PC-3 (cell line): ENCODE data around the gene TNFSF11. TPM values are rescaled to one million over a fixed set of nuclear protein-coding genes. Genes with fewer than 3 reads are reported as not detected.
"Not testable (repeated sequence)": the region's sequence is repeated elsewhere in the genome, so short reads cannot be mapped to it uniquely, and the experiment has no call there.

ENCODE experiments used
- ATAC-seq: fragments of 200-7000 bp; cut with Tn5 transposase; 2 replicates; pipeline ENCODE4 v1.9.1; 2020; ENCODE audit warnings: mild to moderate bottlenecking, moderate library complexity
- BruUV-seq: library from RNA; stranded (reverse); fragments of 400-500 nt; replicated peaks from 2 replicates; lab custom pipeline; 2021; lab: Mats Ljungman, UMichigan
- CTCF ChIA-PET: fragments of 300-600 bp; sonication (Branson Sonifier 250); formaldehyde crosslinking; loops from one replicate; lab custom pipeline; 2022; ENCODE audit warnings: antibody characterized with exemption; lab: Charles Lee
- POLR2A ChIA-PET: fragments of 300-600 bp; sonication (Branson Sonifier 250); formaldehyde crosslinking; loops from one replicate; lab custom pipeline; 2022; ENCODE audit warnings: antibody characterized with exemption; ENCODE audit not compliant: unreplicated experiment; lab: Charles Lee
- DNase-seq: peaks from one replicate; pipeline ENCODE4 v3.0.0-alpha.2; 2015
- H2AFZ ChIP-seq: fragments of 300-600 bp; sonication (generic); 2 replicates; pipeline ENCODE4 v1.6.0; 2016; ENCODE audit warnings: antibody characterized with exemption, low read length
- H3F3A ChIP-seq: fragments of 300-600 bp; sonication (generic); one replicate; pipeline ENCODE4 v1.6.0; 2017; ENCODE audit warnings: antibody characterized with exemption, low read length, control low read depth, mild to moderate bottlenecking; ENCODE audit not compliant: unreplicated experiment
- H3K27ac ChIP-seq: fragments of 300-600 bp; sonication (generic); 2 replicates; pipeline ENCODE4 v1.5.1; 2016; ENCODE audit warnings: mild to moderate bottlenecking, low read length
- H3K27me3 ChIP-seq: fragments of 300-600 bp; sonication (generic); 2 replicates; pipeline ENCODE4 v1.6.1; 2016; ENCODE audit warnings: low read length, mixed read lengths
- H3K36me3 ChIP-seq: fragments of 300-600 bp; sonication (generic); 2 replicates; pipeline ENCODE4 v1.6.1; 2016; ENCODE audit warnings: low read depth, mixed run types, low read length, mixed read lengths
- H3K4me1 ChIP-seq: fragments of 300-600 bp; sonication (generic); 2 replicates; pipeline ENCODE4 v1.5.1; 2016; ENCODE audit warnings: low read length; ENCODE audit not compliant: insufficient read depth
- H3K4me2 ChIP-seq: fragments of 300-600 bp; sonication (generic); 2 replicates; pipeline ENCODE4 v1.6.0; 2016; ENCODE audit warnings: low read length
- H3K4me3 ChIP-seq: fragments of 300-600 bp; sonication (generic); 2 replicates; pipeline ENCODE4 v1.5.1; 2016; ENCODE audit warnings: mild to moderate bottlenecking, low read length, mixed read lengths
- H3K79me2 ChIP-seq: fragments of 300-600 bp; sonication (generic); 2 replicates; pipeline ENCODE4 v1.6.1; 2017; ENCODE audit warnings: low read length, mixed read lengths
- H3K9ac ChIP-seq: fragments of 300-600 bp; sonication (generic); 2 replicates; pipeline ENCODE4 v1.6.0; 2016; ENCODE audit warnings: mild to moderate bottlenecking, low read length
- H3K9me2 ChIP-seq: fragments of 300-600 bp; sonication (generic); replicated peaks from 2 replicates; pipeline ENCODE4 v1.6.1; 2016; ENCODE audit warnings: mixed run types, low read length, mixed read lengths
- H3K9me3 ChIP-seq: fragments of 300-600 bp; sonication (generic); 2 replicates; pipeline ENCODE4 v1.6.1; 2016; ENCODE audit warnings: low read length, mixed read lengths
- H4K20me1 ChIP-seq: fragments of 300-600 bp; sonication (generic); 2 replicates; pipeline ENCODE4 v1.6.1; 2016; ENCODE audit warnings: low read length, mixed read lengths
- EZH2 ChIP-seq: fragments of 300-600 bp; sonication (generic); IDR thresholded peaks from one replicate; pipeline ENCODE4 v1.6.1; 2017; ENCODE audit warnings: antibody characterized with exemption, mild to moderate bottlenecking, low read length; ENCODE audit not compliant: unreplicated experiment
- EZH2phosphoT487 ChIP-seq: fragments of 300-600 bp; sonication (generic); IDR thresholded peaks from 2 replicates; pipeline ENCODE4 v1.6.1; 2018; ENCODE audit warnings: mild to moderate bottlenecking, antibody characterized with exemption, low read length, borderline replicate concordance
- intact Hi-C: fragments of 100-400 bp; cut with micrococcal nuclease; formaldehyde crosslinking; loops from 2 replicates; pipeline ENCODE4 v1.9.0; 2023
- total RNA-seq: library from RNA; depleted of rRNA; stranded (reverse); fragments of >200 nt; gene quantifications from 2 replicates; pipeline ENCODE4 v1.2.3, GENCODE V29; 2014
- TF ChIP-seq, protein P1 (sequence below): fragments of 300-600 bp; sonication (generic); conservative IDR thresholded peaks from 2 replicates; pipeline ENCODE4 v1.5.1; 2017; ENCODE audit warnings: antibody characterized with exemption, low read depth, mild to moderate bottlenecking, low read length

Gene TNFSF11
- total RNA-seq, 1 experiment from 2014 or later = not detected

DNA sequence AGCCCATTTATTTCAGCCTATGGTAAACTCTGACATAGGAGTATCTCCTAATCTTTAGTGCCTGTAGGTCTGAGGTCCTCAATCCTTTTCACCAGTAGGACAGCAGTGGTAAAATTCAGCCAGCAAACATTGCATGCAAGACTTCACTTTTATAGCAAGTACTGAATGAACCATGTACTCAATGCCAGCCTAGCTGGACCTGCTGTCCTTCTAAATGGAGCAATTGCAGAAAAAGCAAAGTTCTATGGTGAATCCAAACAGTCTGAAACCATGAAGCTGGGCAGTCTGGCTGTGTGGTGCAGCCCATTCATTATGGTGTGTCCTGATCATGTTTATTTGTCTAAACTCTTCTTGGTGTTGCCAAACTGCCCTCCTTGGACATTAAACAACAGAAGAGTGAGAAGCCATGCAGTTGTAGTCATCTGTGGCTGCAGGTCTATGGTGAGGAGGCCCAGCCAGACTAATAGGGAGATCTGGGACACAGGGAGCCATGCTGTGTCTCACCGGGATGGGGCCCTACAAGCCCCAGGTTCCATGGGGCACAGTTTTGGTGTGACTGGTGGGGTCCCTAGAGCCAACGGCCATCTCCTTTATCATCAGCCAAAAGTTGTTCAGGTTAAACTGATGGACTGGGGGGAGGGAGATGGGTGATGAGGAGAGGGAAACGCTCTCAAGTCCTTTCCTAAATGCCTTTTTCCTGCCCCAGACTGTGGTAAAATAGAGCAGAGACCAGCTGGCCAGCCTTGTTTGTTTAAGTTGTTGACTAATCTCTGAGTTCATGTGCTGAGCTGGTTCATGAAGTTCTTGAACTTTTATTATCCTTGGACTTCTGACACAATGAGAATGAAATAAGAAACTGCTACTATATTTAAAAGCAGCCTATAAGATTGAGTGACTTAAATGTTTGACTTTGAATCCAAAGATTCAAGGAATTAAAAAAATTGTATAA, 20.6 kb upstream of the TNFSF11 start:
- Histone ChIP-seq H3K4me2 (peak overlapping the region; percentile 69), H3K9me2 (no peaks in the 10 kb centered on the region), H3K79me2 (no peaks in the 10 kb centered on the region), H2AFZ (no peak overlapping the region), H3F3A (peaks cover 4% of the 10 kb centered on the region), H3K9ac (no peak overlapping the region), H3K9me3 (no peaks in the 10 kb centered on the region), H3K27me3 (no peaks in the 10 kb centered on the region), H3K4me3 (no peak overlapping the region), H3K27ac (peak overlapping the region; percentile 59), H3K36me3 (no peaks in the 10 kb centered on the region), H4K20me1 (no peaks in the 10 kb centered on the region), H3K4me1 (peaks cover 22% of the 10 kb centered on the region)
- TF ChIP-seq EZH2phosphoT487 = no peak
- intact Hi-C loops = loop anchor here (2.0 kb wide), 1 partner anchor 15 kb away; no protein-coding TSS in a partner anchor
- DNase-seq = peak; percentile 76
- CTCF ChIA-PET = no interaction called here
- POLR2A ChIA-PET = no interaction called here
- ATAC-seq = peak; percentile 98
- no TSS peak for BruUV-seq

DNA sequence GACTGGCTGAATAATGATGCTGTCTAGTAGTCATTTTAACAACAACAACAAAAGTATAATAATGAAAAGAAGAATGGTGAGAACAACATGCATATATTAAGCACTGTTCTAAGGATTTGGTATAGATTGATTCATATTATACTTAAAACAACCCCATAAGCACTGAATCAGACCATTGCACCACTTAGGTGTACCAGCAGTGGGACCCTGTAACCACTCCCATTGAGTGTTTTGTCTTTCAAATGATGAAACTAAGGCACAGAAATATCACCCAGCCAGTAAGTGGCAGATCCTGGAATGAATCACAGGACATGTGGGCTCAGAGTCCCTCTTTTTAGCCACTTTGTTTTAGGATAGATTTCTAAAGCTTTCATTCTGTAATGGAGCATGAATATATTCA, 14.9 kb upstream of the TNFSF11 start:
- intact Hi-C loops = loop anchor here (2.0 kb wide), 1 partner anchor 174 kb away; no protein-coding TSS in a partner anchor

DNA sequence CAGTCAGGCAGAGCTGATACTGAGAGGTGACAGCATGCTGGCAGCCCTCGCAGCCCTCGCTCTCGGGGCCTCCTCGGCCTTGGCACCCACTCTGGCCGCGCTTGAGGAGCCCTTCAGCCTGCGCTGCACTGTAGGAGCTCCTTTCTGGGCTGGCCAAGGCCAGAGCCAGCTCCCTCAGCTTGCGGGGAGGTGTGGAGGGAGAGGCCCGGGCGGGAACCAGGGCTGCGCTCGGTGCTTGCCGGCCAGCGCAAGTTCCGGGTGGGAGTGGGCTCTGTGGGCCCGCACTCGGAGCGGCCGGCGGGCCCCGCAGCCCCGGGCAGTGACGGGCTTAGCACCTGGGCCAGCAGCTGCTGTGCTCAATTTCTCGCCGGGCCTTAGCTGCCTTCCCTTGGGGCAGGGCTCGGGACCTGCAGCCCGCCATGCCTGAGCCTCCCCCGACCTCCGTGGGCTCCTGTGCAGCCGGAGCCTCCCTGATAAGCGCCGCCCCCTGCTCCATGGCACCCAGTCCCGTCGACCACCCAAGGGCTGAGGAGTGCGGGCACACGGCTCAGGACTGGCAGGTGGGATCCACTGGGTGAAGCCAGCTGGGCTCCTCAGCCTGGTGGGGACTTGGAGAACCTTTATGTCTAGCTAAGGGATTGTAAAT, 14.3 kb upstream of the TNFSF11 start:
- H3K36me3 ChIP-seq, H4K20me1 ChIP-seq, H3K9me2 ChIP-seq, H3K27ac ChIP-seq, H3K4me2 ChIP-seq, BruUV-seq, H3K27me3 ChIP-seq, ATAC-seq, POLR2A ChIA-PET, H2AFZ ChIP-seq, H3K4me3 ChIP-seq, H3K9ac ChIP-seq, DNase-seq, H3K9me3 ChIP-seq, H3K79me2 ChIP-seq, H3K4me1 ChIP-seq, H3F3A ChIP-seq, CTCF ChIA-PET: not testable (repeated sequence)
- intact Hi-C loops = loop anchor here (2.0 kb wide), 1 partner anchor 175 kb away; no protein-coding TSS in a partner anchor

More for the DNA sequence above, 14.9 kb upstream of the TNFSF11 start:
- TF ChIP-seq, protein P1, sequence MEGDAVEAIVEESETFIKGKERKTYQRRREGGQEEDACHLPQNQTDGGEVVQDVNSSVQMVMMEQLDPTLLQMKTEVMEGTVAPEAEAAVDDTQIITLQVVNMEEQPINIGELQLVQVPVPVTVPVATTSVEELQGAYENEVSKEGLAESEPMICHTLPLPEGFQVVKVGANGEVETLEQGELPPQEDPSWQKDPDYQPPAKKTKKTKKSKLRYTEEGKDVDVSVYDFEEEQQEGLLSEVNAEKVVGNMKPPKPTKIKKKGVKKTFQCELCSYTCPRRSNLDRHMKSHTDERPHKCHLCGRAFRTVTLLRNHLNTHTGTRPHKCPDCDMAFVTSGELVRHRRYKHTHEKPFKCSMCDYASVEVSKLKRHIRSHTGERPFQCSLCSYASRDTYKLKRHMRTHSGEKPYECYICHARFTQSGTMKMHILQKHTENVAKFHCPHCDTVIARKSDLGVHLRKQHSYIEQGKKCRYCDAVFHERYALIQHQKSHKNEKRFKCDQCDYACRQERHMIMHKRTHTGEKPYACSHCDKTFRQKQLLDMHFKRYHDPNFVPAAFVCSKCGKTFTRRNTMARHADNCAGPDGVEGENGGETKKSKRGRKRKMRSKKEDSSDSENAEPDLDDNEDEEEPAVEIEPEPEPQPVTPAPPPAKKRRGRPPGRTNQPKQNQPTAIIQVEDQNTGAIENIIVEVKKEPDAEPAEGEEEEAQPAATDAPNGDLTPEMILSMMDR = no peak
- TF ChIP-seq EZH2 (no peak), EZH2phosphoT487 (no peak)
- Histone ChIP-seq H3K4me1 (peaks cover 4% of the 10 kb centered on the region), H3K9ac (no peak overlapping the region), H3F3A (peaks cover 2% of the 10 kb centered on the region), H2AFZ (no peak overlapping the region), H3K4me2 (no peak overlapping the region), H3K27me3 (no peaks in the 10 kb centered on the region), H3K79me2 (no peaks in the 10 kb centered on the region), H3K9me2 (no peaks in the 10 kb centered on the region), H3K9me3 (no peaks in the 10 kb centered on the region), H4K20me1 (no peaks in the 10 kb centered on the region), H3K36me3 (no peaks in the 10 kb centered on the region), H3K4me3 (no peak overlapping the region), H3K27ac (no peak overlapping the region)
- no TSS peak for BruUV-seq
- no peak for ATAC-seq
- ChIA-PET CTCF (no interaction called here), POLR2A (no interaction called here)
- no peak for DNase-seq

DNA sequence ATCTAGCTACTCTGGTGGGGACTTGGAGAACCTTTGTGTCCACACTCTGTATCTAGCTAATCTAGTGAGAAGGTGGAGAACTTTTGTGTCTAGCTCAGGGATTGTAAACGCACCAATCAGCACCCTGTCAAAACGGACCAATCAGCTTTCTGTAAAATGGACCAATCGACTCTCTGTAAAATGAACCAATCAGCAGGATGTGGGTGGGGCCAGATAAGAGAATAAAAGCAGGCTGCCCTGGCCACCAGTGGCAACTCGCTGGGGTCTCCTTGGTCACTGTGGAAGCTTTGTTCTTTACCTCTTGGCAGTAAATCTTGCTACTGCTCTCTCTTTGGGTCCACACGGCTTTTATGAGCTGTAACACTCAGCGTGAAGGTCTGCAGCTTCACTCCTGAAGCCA, 13.6 kb upstream of the TNFSF11 start:
- not testable (repeated sequence) for H3K36me3 ChIP-seq

More for the DNA sequence above, 13.6 kb upstream of the TNFSF11 start:
- H3K4me1 ChIP-seq, H3K27ac ChIP-seq, BruUV-seq, H4K20me1 ChIP-seq, H3K9me2 ChIP-seq, H3K4me2 ChIP-seq, H3K9ac ChIP-seq, intact Hi-C loops, DNase-seq, CTCF ChIA-PET, H2AFZ ChIP-seq, ATAC-seq, H3K27me3 ChIP-seq, H3F3A ChIP-seq, H3K9me3 ChIP-seq, H3K4me3 ChIP-seq, H3K79me2 ChIP-seq, POLR2A ChIA-PET: not testable (repeated sequence)
